NCI-H2227 treated with DMSO at 0.1 percent for 48 hours (cell line): Measurements from ENCODE around the gene PSMD3.
"Not testable (repeated sequence)": the region's sequence is repeated elsewhere in the genome, so short reads cannot be mapped to it uniquely, and the experiment has no call there.

ENCODE experiments used
- DNase-seq: peaks from one replicate; lab custom pipeline; 2025; lab: John Stamatoyannopoulos, UW

Gene PSMD3

DNA sequence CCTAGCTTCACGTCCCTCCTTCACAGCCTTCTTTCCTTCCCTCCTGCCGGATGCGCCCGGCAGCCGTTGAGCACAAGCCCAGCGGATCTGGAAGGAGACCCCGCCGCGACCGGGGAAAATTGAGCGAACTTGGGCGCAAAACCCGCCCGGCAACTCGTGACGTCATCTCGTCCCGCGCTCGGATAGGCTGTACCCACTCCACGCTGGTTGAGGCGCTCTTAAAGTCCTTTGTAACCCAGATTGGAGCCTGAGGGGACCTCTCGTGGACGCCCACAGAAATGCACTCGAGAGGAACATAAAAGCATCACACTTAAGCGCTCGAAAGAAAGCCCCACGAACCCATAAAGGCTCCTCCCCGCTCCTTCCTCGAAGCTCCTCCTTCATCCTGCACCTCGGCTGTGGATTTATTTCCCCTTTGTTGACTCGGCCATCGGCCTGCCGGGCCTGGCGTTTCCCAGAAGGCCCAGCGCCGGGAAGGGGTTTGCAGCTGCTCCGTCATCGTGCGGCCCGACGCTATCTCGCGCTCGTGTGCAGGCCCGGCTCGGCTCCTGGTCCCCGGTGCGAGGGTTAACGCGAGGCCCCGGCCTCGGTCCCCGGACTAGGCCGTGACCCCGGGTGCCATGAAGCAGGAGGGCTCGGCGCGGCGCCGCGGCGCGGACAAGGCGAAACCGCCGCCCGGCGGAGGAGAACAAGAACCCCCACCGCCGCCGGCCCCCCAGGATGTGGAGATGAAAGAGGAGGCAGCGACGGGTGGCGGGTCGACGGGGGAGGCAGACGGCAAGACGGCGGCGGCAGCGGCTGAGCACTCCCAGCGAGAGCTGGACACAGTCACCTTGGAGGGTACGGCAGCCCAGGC, at the start of gene PSMD3:
TSS of gene PSMD3 (plus strand) at position 457 of the 856 bp plus-strand sequence. CDS start at position 621, 164 bp downstream.
- DNase-seq: peak; percentile 99

DNA sequence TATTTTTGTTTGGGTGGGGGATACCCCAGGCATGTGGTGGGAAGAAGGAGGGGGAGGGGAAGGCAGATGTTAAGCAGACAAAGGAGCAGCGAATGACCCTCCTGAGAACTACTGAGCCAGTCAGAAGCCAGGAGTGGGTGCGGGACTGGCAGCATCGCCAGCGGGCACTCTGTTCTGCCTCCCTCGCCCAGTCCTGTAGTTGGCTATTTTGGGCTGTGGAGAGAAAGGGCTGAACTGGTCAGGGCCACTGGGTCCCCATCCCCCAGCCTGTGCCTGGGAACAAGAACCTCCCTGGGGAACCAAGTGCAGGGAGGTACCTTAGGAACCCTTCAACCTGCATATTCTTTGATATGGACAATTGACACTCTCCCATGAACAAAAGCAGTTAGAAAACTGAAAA, 46.7 kb upstream of the PSMD3 start:
- no peak for DNase-seq

DNA sequence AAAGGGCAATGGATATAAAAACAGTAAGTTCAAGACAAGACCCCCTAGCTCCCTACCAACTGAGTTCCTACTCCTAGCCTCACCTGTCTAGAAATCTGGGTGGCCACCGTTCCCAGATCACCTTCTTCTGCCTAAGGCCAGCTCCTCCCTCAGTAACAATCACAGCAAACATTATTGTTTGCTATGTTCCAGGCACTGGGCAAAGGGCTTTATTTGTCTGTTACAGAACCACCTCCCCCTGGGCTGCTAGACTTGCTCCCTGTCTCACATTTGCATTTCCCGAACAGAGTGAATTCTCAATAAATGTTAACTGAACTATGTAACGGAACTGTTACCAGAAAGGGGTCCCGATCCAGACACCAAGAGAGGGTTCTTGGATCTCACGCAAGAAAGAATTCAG, 46.3 kb upstream of the PSMD3 start:
- DNase-seq: no peak

DNA sequence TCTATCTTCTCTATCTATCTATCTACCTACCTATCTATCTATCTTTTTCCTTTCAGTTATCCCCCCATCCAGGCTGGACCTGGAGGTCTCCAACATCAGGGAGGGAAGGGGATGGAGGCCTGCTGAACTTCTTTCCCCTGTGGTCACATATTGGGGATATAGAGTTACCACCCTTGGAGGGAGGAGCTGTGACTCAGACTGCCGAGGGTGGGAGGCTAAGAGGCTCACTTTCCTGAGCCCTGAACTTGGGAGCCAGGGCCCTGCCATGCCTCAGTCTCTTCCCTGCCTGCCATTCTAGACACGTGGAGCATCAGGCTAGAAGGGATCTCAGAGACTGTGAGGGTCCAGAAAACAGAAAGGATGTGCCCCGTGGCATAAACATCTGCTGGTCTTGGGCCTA, 44.7 kb upstream of the PSMD3 start:
- no peak for DNase-seq

DNA sequence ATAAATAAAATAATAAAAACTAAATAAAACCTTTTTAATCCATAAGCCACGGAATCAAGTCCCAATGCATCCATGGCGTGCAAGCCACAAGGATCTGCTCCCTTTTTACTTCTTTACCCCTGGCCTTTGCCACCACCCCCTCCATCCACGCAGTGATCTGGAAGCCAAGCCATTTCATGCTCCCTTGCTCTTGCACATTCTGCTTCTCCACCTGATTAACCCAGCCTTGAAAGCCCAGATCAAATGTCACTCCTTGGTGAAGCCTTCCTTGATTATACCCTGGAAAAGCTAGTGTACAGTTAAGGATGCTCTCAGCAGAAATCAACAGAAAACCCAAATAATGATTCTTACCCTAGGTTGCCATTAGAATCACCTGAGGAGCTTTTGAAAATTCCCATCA, 43.2 kb upstream of the PSMD3 start:
- DNase-seq: no peak

DNA sequence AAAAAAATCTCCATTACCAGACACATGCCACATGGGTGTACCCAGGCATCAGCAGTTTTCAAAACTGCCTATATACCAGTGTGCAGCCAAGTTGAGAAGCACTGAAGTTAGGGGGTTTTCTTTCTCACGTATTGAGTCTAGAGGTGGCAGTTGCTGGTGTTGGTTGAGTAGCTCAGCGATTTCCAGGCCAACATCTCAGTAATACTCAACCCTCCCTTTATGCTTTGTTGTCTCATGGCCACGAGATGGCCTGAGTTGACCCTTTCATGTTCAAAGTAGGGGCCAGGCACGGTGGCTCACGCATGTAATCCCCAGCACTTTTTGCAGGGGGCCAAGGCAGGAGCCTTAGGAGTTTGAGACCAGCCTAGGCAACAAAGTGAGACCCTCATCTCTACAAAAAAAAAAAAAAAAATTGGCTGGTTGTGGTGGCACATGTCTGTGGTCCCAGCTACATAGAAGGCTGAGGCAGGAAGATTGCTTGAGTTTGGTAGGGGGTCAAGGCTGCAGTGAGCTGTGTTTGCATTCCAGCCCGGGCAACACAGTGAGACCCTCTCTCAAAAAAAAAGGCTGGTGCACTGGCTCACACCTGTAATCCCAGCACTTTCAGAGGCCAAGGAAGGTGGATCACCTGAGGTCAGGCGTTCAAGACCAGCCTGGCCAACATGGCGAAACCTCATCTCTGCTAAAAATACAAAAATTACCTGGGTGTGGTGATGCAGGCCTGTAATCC, 42.3 kb upstream of the PSMD3 start:
- no peak for DNase-seq

DNA sequence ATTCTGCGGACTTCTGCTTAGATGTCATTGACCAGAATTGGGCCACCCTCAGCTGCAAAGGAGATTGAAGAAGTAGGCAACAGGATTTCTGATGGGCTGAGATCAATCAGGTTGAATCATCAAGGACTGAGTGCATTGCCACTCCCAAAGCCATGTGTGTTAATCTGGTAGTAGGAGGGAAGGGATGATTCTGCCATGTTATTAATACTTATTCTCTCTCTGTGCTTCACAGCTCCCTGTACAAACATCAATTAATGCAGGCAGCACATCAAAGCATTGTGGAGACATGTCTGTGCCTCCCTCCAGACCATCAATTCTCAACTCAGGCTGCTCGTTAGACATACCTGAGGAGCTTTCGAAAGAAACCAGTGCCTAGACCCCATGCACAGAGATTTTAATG, 41.5 kb upstream of the PSMD3 start:
- no peak for DNase-seq

DNA sequence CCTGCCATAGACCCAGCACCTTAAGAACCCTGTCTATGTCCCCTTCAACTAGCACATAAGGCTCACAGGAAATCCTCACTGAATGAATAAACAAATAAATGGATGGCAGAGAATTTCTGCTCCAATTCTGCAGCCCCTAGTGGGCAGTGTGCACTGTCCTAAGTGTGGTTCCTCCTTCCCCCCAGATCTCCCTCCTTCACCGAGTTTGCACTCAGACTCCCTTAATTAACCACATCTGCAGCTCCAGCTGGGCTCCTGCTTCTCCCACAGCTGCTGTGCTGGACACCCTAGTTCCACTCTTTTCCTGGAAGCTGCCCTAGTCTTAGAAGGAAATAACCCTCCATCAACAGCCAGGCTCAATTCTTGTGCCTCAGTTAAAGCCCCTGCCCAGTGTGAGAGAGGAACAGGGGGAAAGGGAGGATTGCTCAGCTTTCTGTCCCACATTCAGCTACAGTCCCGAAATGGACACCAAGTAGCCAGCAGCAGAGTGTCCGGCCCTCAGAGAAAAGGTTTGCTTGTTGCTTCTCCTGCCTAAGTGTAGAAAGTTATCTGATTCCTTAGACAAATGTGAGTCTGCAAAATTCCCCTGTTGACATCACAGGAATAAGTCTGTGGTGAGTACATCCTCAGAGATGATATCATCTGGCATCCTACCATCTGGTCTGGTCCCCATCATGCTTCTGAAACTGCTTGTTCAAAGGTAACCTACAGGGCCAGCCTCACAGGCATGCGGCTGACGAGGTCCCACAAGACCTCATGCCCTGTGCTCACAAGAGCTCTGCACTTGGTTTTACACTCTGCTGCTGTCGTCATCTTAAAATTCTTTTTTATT, 40.8 kb upstream of the PSMD3 start:
- peak; percentile 26 for DNase-seq

DNA sequence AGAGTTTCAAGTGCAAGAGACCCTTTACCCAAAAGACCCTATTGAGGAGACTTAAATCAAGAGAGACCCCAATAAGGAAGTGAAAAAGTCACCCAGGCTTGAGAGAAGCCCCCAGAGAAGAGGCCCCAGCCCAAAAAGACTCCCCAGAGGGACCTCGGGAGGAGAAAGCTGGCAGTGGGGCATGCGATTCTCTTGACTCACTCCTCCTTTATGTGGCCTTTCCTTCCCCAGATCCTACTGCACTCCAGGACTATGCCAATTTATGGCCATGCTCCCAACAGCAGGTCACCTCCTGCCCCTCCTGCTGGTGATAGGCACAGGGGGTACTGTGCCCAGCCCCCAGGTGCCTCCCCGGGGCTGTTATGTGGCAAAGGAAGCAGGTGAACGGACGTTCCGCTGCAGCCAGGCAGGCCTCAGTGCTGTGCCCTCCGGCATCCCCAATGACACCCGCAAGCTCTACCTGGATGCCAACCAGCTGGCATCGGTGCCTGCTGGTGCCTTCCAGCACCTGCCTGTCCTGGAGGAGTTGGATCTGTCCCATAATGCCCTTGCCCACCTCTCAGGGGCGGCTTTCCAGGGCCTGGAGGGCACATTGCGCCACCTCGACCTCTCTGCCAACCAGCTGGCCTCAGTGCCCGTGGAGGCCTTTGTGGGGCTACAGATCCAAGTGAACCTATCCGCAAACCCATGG, 36.8 kb upstream of the PSMD3 start:
- no peak for DNase-seq

DNA sequence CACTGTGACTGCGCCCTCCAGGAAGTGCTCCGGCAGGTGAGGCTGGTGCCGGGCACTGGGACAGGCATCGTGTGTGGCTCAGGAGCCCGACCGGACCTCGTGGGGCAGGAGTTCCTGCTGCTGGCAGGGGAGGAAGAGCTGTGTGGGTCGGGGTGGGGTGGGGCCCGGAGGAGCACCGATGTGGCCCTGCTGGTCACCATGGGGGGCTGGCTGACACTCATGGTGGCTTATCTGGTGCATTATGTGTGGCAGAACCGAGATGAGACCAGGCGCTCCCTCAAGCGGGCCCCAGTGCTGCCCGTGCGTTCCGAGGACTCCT, 36.3 kb upstream of the PSMD3 start:
- DNase-seq: no peak

DNA sequence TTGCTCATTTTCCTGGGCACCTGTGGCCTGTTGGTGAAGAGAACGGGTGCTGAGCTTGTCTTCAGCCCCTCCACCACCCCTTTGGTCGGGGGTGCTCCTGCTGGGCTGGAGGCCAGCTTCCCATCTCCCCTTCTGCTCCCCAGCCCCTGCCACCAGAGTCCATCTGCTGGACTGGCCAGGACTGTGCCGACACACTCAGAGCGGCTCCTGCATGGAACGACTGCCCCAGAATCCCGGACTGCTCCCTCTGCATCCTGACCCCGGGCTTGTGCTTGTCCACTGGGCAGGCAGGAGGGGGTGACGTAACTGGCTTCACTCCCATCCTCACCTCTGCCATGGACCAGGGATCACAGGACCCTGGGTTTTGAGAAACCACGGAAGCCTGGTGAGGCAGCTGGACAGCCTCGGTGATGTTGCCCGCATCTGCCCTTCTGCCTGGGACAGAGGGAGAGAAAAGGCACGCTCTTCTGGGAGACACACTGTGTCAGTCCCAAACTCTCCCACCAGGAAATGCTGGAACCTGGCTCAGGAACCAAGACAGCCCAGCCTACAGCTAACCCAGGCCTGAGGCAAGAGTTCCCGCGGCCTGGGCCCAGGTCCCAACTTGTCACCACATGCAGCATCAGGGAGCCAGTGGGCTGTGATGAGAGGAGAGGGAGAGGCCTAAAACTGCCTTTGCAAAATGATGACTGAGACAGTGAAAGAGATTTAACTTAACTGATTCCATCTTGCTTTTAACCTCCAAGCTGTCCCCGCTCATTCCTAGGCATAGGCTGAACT, 33.9 kb upstream of the PSMD3 start:
- no peak for DNase-seq

DNA sequence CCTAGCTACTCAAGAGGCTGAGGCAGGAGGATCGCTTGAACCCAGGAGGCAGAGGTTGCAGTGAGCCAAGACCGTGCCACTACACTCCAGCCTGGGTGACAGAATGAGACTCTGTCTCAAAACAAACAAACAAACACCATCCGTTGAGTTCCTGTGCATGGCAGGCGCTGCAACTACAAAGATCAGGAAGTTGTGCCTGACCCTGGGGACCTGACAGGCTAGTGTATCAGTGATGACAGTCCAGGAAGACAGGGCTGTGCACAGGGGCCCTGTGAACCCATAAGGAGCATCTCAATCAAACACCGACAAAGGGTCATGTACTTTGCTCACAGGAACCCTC, 32.1 kb upstream of the PSMD3 start:
- not testable (repeated sequence) for DNase-seq

DNA sequence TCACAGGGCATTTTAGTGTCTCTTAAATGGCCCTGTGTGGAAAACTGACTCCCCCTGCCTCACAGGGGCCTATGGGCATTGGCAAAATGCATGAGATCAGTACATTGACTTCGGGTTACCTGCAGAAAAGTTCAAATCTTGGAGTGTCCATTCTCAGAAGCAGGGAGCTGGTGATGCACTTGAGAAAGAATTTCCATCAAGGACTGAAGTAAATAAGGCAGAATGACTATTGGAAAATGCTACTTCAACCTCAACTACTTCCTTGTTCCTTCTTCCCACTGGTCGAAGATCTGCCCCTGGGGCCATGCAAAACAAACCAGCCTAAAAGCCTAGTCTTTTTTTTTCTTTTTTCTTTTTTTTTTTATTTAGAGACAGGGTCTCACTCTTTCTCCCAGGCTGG, 31.6 kb upstream of the PSMD3 start:
- no peak for DNase-seq

DNA sequence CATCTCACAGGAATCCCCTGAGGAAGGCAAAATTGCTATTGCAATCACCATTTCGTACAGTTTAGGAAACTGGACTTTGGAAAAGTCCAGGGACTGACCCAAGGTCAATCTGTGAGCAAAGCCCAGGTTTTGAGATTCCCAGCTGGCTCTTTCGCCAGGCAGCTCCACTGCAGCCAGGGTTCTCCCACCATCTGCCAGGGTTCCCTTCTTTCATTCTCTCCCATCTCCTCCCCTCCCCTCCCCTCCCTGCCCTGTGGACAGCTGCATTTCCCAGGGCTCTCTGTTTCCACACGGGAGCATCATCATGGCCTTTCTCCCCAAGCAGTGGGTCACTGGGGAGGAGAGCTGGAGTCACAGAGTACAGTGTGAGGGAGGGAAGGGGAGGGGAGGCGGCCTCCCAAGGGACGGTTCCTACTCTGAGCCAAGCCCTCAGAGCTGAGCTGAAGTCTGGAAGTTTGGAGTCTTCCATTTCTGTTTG, 29.7 kb upstream of the PSMD3 start:
- DNase-seq: no peak

DNA sequence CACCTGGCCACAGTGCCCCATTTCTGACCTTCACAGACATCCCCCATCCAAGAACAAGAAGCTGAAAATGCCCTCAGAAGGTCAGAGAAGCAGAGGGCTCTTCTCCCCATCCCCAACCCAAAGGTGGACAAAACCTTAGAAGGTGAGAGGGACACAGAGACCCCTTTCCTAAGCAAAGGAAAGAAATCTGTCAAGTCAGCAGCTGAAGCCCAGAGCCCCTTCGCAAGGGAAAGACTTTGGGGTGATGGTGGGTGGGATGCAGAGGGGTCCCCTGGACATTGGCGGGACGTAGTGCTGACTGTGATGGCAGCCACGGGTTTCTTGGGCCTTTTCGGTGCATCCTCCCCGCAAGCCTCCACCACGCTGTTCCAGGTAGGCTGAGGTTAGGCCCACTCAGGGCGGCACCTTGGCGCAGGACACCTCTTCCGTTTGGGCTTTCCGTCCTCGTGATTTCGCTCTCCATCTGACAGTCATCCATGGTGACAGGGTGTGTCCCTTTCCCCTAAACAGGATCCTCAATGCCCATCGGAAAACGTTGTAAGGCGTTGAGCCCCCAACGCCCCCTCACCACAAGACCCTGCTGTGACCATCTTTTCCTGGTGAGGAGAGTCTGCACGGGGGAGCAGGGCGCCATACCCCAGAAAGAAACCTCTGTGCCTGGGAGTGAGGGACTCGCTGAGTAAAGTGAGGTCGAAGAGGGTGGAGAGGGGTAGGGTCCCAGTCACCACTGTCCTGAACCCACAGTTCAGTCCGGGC, 28.5 kb upstream of the PSMD3 start:
- no peak for DNase-seq

DNA sequence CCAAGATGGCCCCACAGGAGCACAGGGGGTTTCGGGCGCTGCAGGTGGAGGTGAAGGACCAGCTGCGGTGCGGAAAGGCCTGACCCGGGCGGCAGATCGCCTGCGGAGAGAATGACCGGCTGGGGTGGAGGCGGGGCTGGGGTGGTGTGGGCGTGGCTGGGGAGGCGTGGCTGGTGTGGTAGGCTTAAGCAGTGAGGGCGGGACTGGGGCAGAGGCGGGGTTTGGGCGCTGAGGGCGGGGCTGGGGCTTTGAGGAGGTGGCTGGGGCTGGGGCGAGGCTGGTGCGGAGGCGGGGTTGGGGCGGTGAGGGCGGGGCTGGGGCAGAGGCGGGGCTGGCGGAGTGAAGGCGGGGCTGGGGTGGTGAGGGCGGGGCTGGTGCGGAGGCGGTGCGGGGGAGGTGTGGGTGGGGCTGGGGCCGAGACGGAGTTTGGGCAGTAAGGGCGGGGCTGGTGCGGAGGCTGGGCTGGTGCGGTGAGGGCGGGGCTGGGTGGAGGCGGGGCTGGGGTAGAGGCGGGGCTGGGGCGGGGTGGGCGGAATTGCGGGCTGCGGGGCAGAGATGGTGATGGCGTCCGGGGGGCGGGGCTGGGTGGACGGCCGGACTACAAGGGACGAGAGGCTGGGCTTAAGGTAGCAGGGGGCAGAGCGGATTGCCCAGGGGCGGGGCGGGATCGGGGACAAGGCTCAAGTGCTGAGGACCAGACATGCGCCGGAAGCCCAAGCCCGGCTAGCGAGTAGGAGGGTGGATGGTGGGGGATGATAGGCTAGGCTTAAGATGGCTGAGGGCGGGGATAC, 27.7 kb upstream of the PSMD3 start:
- DNase-seq: peak; percentile 96

DNA sequence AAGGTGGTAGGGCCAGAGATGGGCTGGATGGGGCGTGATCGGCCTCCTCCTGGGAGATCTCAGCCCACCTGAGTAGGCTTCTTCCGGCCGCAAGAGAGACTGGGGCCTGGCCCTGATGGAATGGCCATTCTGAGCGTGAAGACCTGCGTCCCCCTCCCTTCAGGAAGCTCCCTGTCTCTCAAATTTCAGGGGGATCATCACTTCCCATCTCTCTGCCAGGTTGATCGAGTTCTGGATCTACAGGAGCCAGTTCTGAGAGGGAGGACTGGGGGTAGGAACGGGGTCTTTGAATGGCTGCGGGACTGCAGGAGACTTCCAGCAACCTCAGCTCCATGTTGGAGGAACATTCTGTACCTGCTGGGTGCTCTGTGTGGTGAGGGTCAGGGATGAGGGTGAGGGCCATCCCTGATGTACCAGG, 27.1 kb upstream of the PSMD3 start:
- DNase-seq: no peak

DNA sequence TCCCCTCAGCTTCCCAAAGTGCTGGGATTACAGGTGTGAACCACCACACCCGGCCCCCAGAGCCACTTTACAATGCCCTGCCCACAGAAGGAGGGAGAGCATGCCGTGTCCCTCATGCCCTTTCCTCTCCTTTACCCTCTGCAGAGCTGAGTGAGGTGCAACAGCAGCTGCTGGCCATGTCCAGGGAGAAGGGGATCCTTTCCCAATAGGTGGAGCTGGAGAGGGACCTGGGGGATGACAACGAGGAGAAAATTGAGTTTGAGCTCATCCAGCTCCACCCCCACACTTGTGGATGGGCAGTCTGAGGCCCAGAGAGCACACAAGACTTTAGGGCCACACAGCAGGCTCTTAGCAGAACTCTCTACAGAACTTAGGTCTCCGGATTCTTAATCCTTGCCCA, 25.7 kb upstream of the PSMD3 start:
- no peak for DNase-seq

DNA sequence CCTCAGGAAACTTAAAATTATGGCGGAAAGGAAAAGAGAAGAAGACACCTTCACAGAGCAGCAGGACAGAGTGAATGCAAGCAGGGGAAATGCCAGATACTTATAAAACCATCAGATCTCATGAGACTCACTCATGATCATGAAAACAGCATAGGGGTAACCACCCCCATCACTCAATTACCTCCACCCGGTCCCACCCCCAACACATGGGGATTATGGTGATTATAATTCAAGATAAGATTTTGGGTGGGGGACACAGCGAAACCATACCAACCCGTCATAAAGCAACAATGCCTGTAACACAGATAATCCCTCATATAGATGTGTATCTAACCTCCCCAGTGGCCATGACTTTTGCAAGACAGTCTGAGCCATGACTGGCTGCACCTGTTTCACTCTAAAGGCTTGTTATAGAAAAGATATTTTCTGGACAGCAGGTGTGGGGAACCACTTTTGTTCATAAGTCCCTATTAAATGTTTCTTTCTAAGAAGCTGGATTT, 24.8 kb upstream of the PSMD3 start:
- DNase-seq: no peak
